Small intestine (tissue), 7 donors: ENCODE results near the gene SYNGR2. TPM values are rescaled to one million over a fixed set of nuclear protein-coding genes. Genes with fewer than 3 reads are reported as not detected.

Experiments
- DNase-seq, 2 donors: peaks; one replicate each; pipeline versions ENCODE4 v3.0.0 to v3.0.0-alpha.2; 2013
- FAIRE-seq: peaks from 2 replicates; lab custom pipeline; 2012; peaks lifted over from hg19 to GRCh38; lab: Jason Lieb, UNC
- H3K27ac ChIP-seq, 3 donors: one replicate each; pipeline ENCODE4 v1.5.1; 2013; ENCODE audit warnings: low read length in 2 of 3, mild to moderate bottlenecking in 2 of 3, control low read depth in 1 of 3, inconsistent platforms in 1 of 3, low read depth in 1 of 3, moderate library complexity in 1 of 3
- H3K27me3 ChIP-seq, 3 donors: one replicate each; pipeline ENCODE4 v1.6.1; 2013; ENCODE audit warnings: low read length in 3 of 3, inconsistent platforms in 1 of 3; ENCODE audit not compliant: control insufficient read depth in 3 of 3, insufficient read depth in 3 of 3
- H3K36me3 ChIP-seq, 3 donors: one replicate each; pipeline ENCODE4 v1.6.1; 2013; ENCODE audit warnings: low read length in 3 of 3, inconsistent platforms in 1 of 3, low read depth in 1 of 3, mild to moderate bottlenecking in 1 of 3, moderate library complexity in 1 of 3; ENCODE audit not compliant: control insufficient read depth in 3 of 3, insufficient read depth in 2 of 3
- H3K4me1 ChIP-seq, 3 donors: one replicate each; pipeline ENCODE4 v1.6.1; 2013; ENCODE audit warnings: low read length in 2 of 3, inconsistent platforms in 1 of 3, low read depth in 1 of 3, mild to moderate bottlenecking in 1 of 3, moderate library complexity in 1 of 3; ENCODE audit not compliant: control insufficient read depth in 3 of 3, insufficient read depth in 2 of 3
- H3K4me3 ChIP-seq, 3 donors: one replicate each; pipeline ENCODE4 v1.5.1; 2013; ENCODE audit warnings: low read length in 3 of 3, control low read depth in 1 of 3, inconsistent platforms in 1 of 3, low read depth in 1 of 3, mild to moderate bottlenecking in 1 of 3, moderate library complexity in 1 of 3
- H3K9me3 ChIP-seq, 2 donors: one replicate each; pipeline ENCODE4 v1.6.1; 2013; ENCODE audit warnings: low read depth in 1 of 2, low read length in 1 of 2; ENCODE audit not compliant: control insufficient read depth in 2 of 2, insufficient read depth in 1 of 2
- WGBS, 3 donors: extraction: QIAGEN DNeasy Blood & Tissue Kit; methylation state at CpG; one replicate each; pipeline ENCODE4 v1.1.7; 2013; 5-methylcytosine and 5-hydroxymethylcytosine counted together
- polyA plus RNA-seq, 4 donors: library from polyadenylated mRNA; stranded (reverse) in 3 of 4; unstranded in 1 of 4; fragments of 200-250 nt in 3 of 4; fragments of 120-200 nt in 1 of 4; gene quantifications; one replicate each; pipeline versions ENCODE4 v1.2.1 to v1.2.3, GENCODE V29; 2013
- donor health status: healthy with polysubstance abuse.
- donor health status: control.
- donor health status: control.
- donor health status: Bipolar disorder and iron deficiency.
- donor health status: healthy.

The SYNGR2 gene
- polyA plus RNA-seq, 4 donors, result 46.5 to 187 (median 120) TPM

DNA sequence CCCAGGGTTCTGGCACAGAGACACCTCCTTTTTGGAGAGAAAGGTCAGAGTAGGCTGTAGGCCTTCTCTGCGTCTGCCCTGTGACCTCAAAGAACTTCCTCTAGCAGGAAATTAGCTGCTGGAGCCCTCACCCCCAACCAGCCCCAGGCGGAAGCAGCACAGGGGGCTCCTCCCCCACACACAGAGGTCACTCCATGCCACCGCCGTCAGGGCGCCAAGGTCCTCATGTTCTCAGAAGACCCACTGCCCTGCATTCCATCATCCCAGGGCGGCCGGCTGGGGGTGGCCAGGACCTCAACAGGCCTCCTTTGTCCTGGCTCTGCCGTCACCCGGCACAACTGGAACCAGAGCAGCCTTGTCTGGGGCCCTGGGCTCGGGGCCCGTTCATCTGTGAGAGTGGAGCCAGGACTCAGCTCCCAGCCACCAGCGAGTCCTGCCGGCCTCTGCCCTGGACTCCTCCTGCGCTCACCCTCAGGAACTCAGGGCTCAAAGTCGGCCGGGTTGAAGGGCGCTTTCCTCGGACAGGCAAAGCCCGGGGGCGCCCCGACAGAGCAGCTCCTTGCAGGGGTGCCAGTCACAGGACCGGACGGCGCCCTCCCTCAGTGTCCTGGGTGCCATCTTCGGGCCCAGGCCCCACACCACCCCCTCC is 41.0 kb upstream of the SYNGR2 start:
- Histone ChIP-seq H3K4me3 (peak overlapping the region; percentile 92 to 94 (median 94)), H3K4me1 (peaks cover 2 to 48% (median 6%) of the 10 kb centered on the region in 3 donors), H3K27ac (peak overlapping the region; percentile 90 to 94 (median 92)), H3K36me3 (peaks cover 8 to 51% (median 15%) of the 10 kb centered on the region in 3 donors), H3K9me3 (no peaks in the 10 kb centered on the region), H3K27me3 (peaks cover 0 to 15% (median 0%) of the 10 kb centered on the region in 3 donors)
- WGBS, 3 donors, result 3 to 14% (median 14%) methylated on average over 19 to 25 of the region's 25 CpGs
- DNase-seq (peak; percentile 64 to 74), FAIRE-seq (no peak)

DNA sequence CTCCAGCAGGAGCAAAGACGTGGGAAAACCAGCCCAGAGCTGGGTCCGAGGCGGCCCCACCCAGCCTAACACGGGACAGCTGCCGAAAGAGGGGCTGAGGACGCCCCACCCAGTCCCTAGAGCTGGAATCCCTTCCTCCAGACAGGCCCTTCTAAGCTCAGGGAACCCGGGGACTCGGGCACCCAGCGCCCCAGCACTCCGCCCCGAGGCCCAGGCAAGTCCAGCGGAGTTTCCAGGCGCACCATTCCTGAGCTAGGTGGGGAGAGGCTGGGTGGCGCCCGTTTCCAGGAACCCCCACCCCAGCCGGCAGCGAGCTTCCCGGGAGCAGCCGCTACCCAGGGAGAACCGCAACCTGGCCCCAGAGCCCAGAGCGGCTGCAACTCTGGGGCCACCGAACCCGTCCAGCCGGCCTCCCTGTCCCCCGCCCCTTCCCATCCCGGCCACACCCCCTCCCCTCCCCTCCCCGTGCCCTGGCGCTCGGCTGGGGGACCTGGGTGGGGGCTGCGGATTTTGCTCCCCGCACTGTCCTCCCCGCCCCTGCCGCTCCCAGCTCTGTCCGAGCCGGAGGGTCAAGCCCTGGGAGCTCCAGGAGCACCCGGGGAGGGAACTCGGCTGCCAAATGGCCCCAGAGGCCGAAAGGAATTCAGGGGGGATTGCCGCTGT is 40.4 kb upstream of the SYNGR2 start:
- DNase-seq (peak; percentile 52 to 74), FAIRE-seq (no peak)
- Histone ChIP-seq H3K27me3 (peaks cover 0 to 15% (median 0%) of the 10 kb centered on the region in 3 donors), H3K27ac (peak overlapping the region; percentile 90 to 94 (median 92)), H3K36me3 (peaks cover 8 to 44% (median 14%) of the 10 kb centered on the region in 3 donors), H3K4me3 (peak overlapping the region; percentile 92 to 94 (median 94)), H3K9me3 (no peaks in the 10 kb centered on the region), H3K4me1 (peaks cover 2 to 53% (median 6%) of the 10 kb centered on the region in 3 donors)
- WGBS, 3 donors, result 0 to 3% (median 1%) methylated on average over 24 to 39 of the region's 39 CpGs

DNA sequence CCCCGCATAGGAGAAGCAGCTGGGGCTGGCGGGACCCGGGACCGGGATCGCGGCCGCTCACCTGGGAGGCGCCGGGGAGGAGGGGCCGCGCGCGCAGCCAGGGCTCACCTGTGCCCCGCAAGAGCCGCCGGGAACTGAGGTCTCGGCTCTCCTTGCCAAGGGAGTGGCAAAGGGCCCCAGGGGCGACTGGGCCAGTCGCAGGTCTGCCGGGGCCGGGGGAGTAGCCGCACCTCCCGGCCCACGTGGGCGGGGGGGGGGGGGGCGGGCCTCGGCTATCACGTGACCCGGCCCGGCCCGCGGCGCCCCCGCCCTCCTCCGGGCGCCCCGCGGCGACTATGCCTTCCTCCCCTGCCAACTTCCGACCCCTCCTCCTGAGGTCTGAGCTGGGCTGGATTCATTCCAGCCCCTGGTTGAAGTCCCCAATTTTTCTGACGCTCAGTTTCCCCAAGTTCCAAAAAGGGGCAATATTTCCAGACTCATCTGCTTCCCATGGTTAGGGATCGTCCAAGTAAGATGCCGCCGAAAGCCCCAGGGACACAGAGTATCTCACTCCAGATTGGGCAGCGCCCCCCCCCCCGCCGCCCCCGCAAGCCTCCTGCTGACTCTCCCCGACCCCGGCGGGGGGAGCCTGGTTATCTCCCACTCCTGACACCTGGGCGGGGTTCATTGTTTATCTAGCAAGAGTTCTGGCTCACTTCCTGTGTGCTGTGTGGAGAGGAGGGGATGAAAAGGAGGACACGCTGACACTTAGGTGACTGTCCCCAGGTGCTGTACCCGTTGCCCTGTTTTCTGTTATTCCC is 39.6 kb upstream of the SYNGR2 start, which contains the start of gene TMC6:
Gene TMC6, minus strand, starts transcription at position 205 of the 800 bp plus-strand sequence. CDS start 1,923 bp downstream, outside the sequence.
- WGBS, 3 donors, result 0 to 3% (median 1%) methylated on average over 34 to 53 of the region's 54 CpGs
- DNase-seq (peak; percentile 78 to 90), FAIRE-seq (no peak)
- Histone ChIP-seq H3K27ac (peak within 1 kb of the TSS; percentile 90 to 94 (median 92)), H3K27me3 (peaks cover 0 to 15% (median 0%) of the 10 kb centered on the region in 3 donors), H3K4me3 (peak within 1 kb of the TSS; percentile 92 to 94 (median 94)), H3K4me1 (peaks cover 2 to 53% (median 6%) of the 10 kb centered on the region in 3 donors), H3K36me3 (peaks cover 8 to 37% (median 10%) of the 10 kb centered on the region in 3 donors), H3K9me3 (no peaks in the 10 kb centered on the region)

DNA sequence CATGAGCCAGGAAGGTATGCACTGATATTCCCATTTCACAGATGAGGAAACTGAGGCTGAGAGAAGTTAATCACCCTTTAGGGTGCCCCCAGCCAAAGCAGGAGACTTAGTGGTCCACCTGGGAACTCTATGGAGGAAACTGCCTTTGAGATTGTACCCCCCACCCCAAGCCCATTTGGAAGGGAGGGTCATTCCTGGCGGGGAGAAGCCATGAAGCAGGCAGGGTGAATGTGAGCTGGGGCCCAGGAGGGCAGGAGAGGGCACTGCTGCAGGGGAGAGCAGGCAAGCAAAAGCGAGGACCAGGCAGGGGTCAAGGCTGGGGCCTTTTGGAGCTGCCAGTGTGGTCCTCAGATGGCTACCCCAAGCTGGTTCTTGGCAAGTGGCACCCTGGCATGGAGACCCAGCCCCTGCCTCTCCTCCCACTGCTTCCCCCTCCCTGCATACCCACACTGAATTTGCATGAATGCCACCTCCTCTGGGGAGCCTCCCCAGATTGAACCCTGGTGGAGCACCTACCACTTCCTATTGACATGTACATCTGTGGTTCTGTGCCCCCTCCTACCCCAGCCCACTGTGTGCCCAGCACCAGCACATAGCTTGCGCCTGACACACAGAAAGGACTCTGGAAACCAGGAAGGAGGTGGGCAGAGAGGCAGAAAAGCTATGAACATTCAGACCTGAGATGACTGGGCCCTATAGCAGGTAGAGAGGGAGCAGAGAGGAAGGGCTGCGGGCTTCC is 38.9 kb upstream of the SYNGR2 start:
- WGBS, 3 donors, result 59 to 70% (median 69%) methylated on average over 4 of the region's 4 CpGs
- Histone ChIP-seq H3K4me3 (peak overlapping the region in 1 of 3 donors; percentile 31), H3K4me1 (peaks cover 2 to 53% (median 6%) of the 10 kb centered on the region in 3 donors), H3K9me3 (no peaks in the 10 kb centered on the region), H3K27ac (peak overlapping the region; percentile 45 to 83 (median 73)), H3K36me3 (peaks cover 2 to 29% (median 6%) of the 10 kb centered on the region in 3 donors), H3K27me3 (peaks cover 0 to 15% (median 0%) of the 10 kb centered on the region in 3 donors)
- no peak for DNase-seq
- no peak for FAIRE-seq

DNA sequence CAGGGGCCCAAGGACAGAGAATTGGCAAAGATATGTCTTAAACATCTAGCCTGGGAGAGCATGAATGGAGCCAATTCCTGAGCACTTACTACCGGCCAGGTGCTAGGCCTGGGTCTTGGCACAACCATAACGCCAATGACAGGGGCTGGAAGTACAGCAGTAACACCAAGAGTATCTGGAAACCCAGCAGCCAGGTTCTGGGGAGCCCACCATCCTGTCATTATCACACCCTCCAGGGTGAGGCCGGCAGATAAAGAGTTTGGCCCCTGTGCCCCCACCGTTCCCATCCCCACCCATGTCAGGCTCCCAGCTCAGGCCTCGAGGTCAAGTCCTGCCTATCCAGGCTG is 38.3 kb upstream of the SYNGR2 start:
- DNase-seq (no peak), FAIRE-seq (no peak)
- Histone ChIP-seq H3K27ac (peak overlapping the region in 2 of 3 donors; percentile 25 to 83), H3K36me3 (peaks cover 0 to 24% (median 6%) of the 10 kb centered on the region in 3 donors), H3K4me3 (peak overlapping the region in 1 of 3 donors; percentile 31), H3K4me1 (peaks cover 2 to 53% (median 6%) of the 10 kb centered on the region in 3 donors), H3K27me3 (peaks cover 0 to 15% (median 0%) of the 10 kb centered on the region in 3 donors), H3K9me3 (no peaks in the 10 kb centered on the region)
- WGBS, 3 donors, result 21 to 30% (median 29%) methylated on average over 5 of the region's 5 CpGs

DNA sequence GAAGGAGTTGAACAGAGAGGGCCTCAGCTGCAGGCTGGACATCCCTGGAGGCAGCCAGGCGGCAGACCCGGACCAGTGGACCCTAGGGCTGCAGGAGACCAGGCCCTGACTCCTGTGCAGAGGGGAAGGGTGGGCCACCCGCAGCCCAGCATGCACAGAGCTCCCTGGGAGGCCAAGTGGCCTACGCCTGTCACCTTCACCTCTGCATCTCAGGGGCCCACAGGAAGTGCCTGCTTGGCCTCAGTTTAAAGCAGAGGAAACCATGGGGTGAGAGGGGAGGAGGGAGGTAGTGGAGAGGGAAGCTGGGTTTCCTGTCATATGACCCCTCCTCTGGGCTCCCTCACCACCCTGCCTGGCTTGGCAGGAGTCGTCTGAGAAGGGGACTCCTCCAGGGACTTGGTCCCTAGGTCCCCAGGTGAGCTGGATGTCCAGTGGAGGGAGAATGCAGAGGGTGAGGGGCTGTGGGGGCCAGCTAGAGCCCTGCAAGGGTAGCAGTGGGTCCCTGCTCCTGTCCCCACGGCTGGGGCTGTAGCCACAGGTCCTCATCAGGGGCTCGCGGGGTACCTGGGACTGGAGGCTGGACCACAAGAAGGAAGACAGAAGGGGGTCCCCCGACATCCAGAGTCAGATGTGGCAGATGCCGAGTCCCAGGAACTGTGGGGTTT is 37.8 kb upstream of the SYNGR2 start, which contains the start of gene TMC8:
Gene TMC8, plus strand, starts transcription at position 335 of the 665 bp plus-strand sequence. CDS start 818 bp downstream, outside the sequence.
- H3K27me3 ChIP-seq, result peaks cover 0 to 15% (median 0%) of the 10 kb centered on the region in 3 donors
- no peaks in the 10 kb centered on the region for H3K9me3 ChIP-seq
- DNase-seq (peak in 1 of 2 donors; percentile 66), FAIRE-seq (no peak)
- H3K4me3 ChIP-seq, result peak within 1 kb of the TSS; percentile 24 to 59 (median 58)
- peaks cover 0 to 19% (median 3%) of the 10 kb centered on the region in 3 donors for H3K36me3 ChIP-seq
- WGBS, 3 donors, result 54 to 72% (median 65%) methylated on average over 9 to 10 of the region's 10 CpGs
- H3K27ac ChIP-seq, result peak within 1 kb of the TSS in 2 of 3 donors; percentile 25 to 83
- peaks cover 2 to 50% (median 6%) of the 10 kb centered on the region in 3 donors for H3K4me1 ChIP-seq
